ENCODE data around the gene SYTL2.

Gene SYTL2

GRCh38 chr11:85725510-85726258 is 85.3 kb downstream of the SYTL2 start:
- peak; percentile 16 for DNase-seq

- no peak for DNase-seq
Observed at GRCh38 chr11:85724748-85725465, 86.0 kb downstream of the SYTL2 start.

GRCh38 chr11:85723088-85723487 is 87.9 kb downstream of the SYTL2 start:
- no peak for DNase-seq

- DNase-seq = no peak
Observed at GRCh38 chr11:85721191-85721590, 89.8 kb downstream of the SYTL2 start.

- peak; percentile 61 for DNase-seq
Observed at GRCh38 chr11:85718991-85719807, 91.7 kb downstream of the SYTL2 start.

GRCh38 chr11:85718126-85718943 is 92.6 kb downstream of the SYTL2 start:
- DNase-seq = no peak

GRCh38 chr11:85717429-85717828 is 93.5 kb downstream of the SYTL2 start:
- DNase-seq = no peak

GRCh38 chr11:85712953-85713352 is 98.0 kb downstream of the SYTL2 start:
- no peak for DNase-seq

- no peak for DNase-seq
Observed at GRCh38 chr11:85710917-85711316, 100.0 kb downstream of the SYTL2 start.

- no peak for DNase-seq
Observed at GRCh38 chr11:85709941-85710702, 100.8 kb downstream of the SYTL2 start.

- no peak for DNase-seq
Observed at GRCh38 chr11:85705800-85706199, 105.1 kb downstream of the SYTL2 start.

- DNase-seq = no peak
Observed at GRCh38 chr11:85704967-85705366, 106.0 kb downstream of the SYTL2 start.

GRCh38 chr11:85699957-85700741 is 110.8 kb downstream of the SYTL2 start:
- no peak for DNase-seq

GRCh38 chr11:85698195-85698594 is 112.7 kb downstream of the SYTL2 start:
- no peak for DNase-seq

- no peak for DNase-seq
Observed at GRCh38 chr11:85697747-85698146, 113.2 kb downstream of the SYTL2 start.

- no peak for DNase-seq
Observed at GRCh38 chr11:85695546-85695945, 115.4 kb downstream of the SYTL2 start.

- DNase-seq = no peak
Observed at GRCh38 chr11:85694385-85694980, 116.5 kb downstream of the SYTL2 start.

- no peak for DNase-seq
Observed at GRCh38 chr11:85685820-85686459, 125.0 kb downstream of the SYTL2 start, which contains the start of gene CCDC89. CCDC89 (minus strand) TSS chr11:85686195; CDS start chr11:85686130, 65 bp downstream.

- no peak for DNase-seq
Observed at GRCh38 chr11:85685125-85685819, 125.7 kb downstream of the SYTL2 start.

All from 8988T (cell line).